GM19023 (cell line): ENCODE measurements around the gene CD28.
"Not testable (repeated sequence)": the region's sequence is repeated elsewhere in the genome, so short reads cannot be mapped to it uniquely, and the experiment has no call there.

Source experiments
- ATAC-seq: cut with Tn5 transposase; IDR thresholded peaks from one replicate; pipeline ENCODE4 v1.9.1; 2021; ENCODE audit warnings: mild to moderate bottlenecking, moderate library complexity; ENCODE audit not compliant: unreplicated experiment

The CD28 gene

GRCh38 chr2:203685789-203686420 lies 20.5 kb upstream of the CD28 start:
- ATAC-seq, result no peak

- no peak for ATAC-seq
Measured at GRCh38 chr2:203687165-203687564, 19.3 kb upstream of the CD28 start.

GRCh38 chr2:203688798-203689197 lies 17.6 kb upstream of the CD28 start:
- ATAC-seq, result peak; percentile 59

DNA sequence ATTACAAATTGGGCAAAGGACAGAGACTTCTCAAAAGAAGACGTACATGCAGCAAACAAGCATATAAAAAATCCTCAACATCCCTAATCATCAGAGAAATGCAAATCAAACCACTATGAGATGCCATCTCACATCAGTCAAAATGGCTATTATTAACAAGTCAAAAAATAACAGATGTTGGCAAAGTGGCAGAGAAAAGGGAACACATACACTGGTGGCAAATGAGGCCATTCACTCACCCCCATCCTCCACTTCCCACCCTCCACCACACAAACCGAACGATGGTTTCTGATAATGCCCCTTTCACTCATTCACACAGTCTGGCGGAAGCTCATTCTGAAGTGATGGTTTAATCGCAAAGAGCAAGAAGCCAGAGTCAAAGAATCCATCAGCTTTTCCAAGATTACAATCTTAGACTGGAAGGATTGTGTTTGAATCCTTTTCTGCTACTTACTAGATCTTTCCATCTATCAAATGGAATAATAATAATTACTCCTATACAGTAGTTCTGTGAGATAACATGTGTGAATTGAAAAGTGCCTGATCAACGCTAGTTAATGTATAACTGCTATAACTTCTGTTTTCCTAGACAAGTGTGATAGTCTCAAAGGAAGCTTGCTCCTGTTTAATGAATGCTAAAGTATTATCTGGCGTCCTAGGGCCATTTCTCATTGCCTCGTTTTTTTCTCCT lies 16.9 kb upstream of the CD28 start:
- ATAC-seq, result peak; percentile 42

- no peak for ATAC-seq
Measured at GRCh38 chr2:203690117-203690431, 16.4 kb upstream of the CD28 start.

- no peak for ATAC-seq
Measured at GRCh38 chr2:203690441-203691047, 15.9 kb upstream of the CD28 start.

GRCh38 chr2:203691149-203691548 lies 15.3 kb upstream of the CD28 start:
- ATAC-seq, result no peak

GRCh38 chr2:203692031-203692710 lies 14.3 kb upstream of the CD28 start:
- ATAC-seq, result no peak

DNA sequence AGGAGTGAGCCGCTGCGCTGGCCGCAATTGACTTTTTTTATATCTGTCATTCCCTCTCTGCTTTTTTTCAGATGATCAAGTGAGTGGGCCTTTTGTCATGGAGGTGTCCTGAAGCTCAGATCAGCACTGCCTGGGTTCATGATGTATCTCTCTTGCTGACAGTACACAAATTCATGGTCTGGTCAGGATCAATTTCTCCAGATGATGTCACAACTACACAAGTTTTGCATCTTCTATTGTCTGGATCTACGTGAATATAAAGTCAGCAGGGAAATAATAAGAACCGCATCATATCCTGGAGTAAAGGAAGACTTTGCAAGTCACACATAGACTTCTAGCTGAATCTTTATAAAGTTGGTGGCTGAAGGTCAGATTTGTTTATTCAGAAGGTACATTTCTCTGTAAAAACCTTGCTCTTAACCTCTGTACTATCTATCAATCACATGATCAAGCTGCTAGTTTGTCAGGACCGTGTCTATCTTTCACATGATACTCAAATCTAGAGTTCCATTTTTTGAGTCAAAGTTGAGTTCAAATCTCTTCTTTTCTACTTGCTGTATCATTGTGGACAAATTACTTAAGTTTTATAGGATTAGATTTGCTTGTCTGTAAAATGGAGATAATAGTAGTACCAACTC lies 13.1 kb upstream of the CD28 start:
- ATAC-seq, result no peak

GRCh38 chr2:203694191-203694590 lies 12.2 kb upstream of the CD28 start:
- ATAC-seq, result no peak

- no peak for ATAC-seq
Measured at GRCh38 chr2:203697190-203697589, 9.2 kb upstream of the CD28 start.

GRCh38 chr2:203697763-203698162 lies 8.7 kb upstream of the CD28 start:
- ATAC-seq, result not testable (repeated sequence)

DNA sequence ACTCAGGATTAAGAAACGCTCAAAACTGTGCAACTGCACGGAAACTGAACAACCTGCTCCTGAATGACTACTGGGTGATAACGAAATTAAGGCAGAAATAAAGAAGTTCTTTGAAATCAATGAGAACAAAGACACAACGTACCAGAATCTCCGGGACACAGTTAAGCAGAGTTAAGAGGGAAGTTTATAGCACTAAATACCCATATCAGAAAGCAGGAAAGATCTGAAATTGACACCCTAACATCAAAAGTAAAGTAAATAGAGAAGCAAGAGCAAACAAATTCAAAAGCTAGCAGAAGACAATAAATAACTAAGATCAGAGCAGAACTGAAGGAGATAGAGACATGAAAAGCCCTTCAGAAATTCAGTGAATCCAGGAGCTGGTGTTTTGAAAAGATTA lies 8.0 kb upstream of the CD28 start:
- not testable (repeated sequence) for ATAC-seq

GRCh38 chr2:203704430-203704829 lies 2.0 kb upstream of the CD28 start:
- ATAC-seq, result no peak

GRCh38 chr2:203705178-203705577 lies 1.3 kb upstream of the CD28 start:
- no peak for ATAC-seq

GRCh38 chr2:203707530-203707929 lies 1.1 kb downstream of the CD28 start:
- ATAC-seq, result no peak

GRCh38 chr2:203708846-203709396 lies 2.5 kb downstream of the CD28 start:
- ATAC-seq, result no peak

- ATAC-seq, result no peak
Measured at GRCh38 chr2:203709416-203710040, 3.1 kb downstream of the CD28 start.

- no peak for ATAC-seq
Measured at GRCh38 chr2:203710226-203710625, 3.8 kb downstream of the CD28 start.

- no peak for ATAC-seq
Measured at GRCh38 chr2:203710952-203711351, 4.5 kb downstream of the CD28 start.

- no peak for ATAC-seq
Measured at GRCh38 chr2:203711399-203711798, 5.0 kb downstream of the CD28 start.
